ENCODE results near the gene SKAP1. TPM values are rescaled to one million over a fixed set of nuclear protein-coding genes. Genes with fewer than 3 reads are reported as not detected.

The SKAP1 gene
- polyA plus RNA-seq, 1 of the 3 experiments (the other 2 are of a cell fraction) = not detected

- H3F3A ChIP-seq (replicated peaks; ENCODE audit: insufficient read depth) = no peaks in the 10 kb centered on the region
- H4K20me1 ChIP-seq (ENCODE audit: insufficient read depth) = no peaks in the 10 kb centered on the region
- no peaks in the 10 kb centered on the region for H3K9me3 ChIP-seq
- H3K79me2 ChIP-seq (ENCODE audit: insufficient read depth) = no peaks in the 10 kb centered on the region
- no peak overlapping the region for H2AFZ ChIP-seq (ENCODE audit: low read depth)
- H3K4me1 ChIP-seq (ENCODE audit: control insufficient read depth in 1 of 2, insufficient read depth in 2 of 2, low read depth in 1 of 2, low read length in 1 of 2) = no peaks in the 10 kb centered on the region
- no peaks in the 10 kb centered on the region for H3K9me2 ChIP-seq
- ChIA-PET CTCF (interaction anchor here (1.5 kb wide), 1 partner anchor 265 kb away, joined by 3 read pairs; the partner anchor contains the start of gene HOXB5), POLR2A (no interaction called here)
- H3K27ac ChIP-seq (ENCODE audit: low read depth in 2 of 2, low read length in 1 of 2) = no peak overlapping the region
- TF ChIP-seq FOSL2 (IDR thresholded peaks at IDR 0.05; ENCODE audit: borderline replicate concordance, low read depth) (no peak), SMC3 (IDR thresholded peaks at IDR 0.05; ENCODE audit: low read depth, low read length) (no peak), NRF1 (IDR thresholded peaks at IDR 0.05; ENCODE audit: low read depth, low read length) (no peak), USF1 (IDR thresholded peaks at IDR 0.05; ENCODE audit: borderline replicate concordance, low read depth) (no peak), MEF2A (IDR thresholded peaks at IDR 0.05; ENCODE audit: borderline replicate concordance, low read depth) (no peak), NFIC (IDR thresholded peaks at IDR 0.05; ENCODE audit: borderline replicate concordance) (no peak), YY1 (IDR thresholded peaks at IDR 0.05; ENCODE audit: low read depth) (no peak), PBX3 (IDR thresholded peaks at IDR 0.05) (no peak), ELF1 (IDR thresholded peaks at IDR 0.05) (no peak), GATA2 (CRISPR knock-in tag; IDR thresholded peaks at IDR 0.05) (no peak)
- no peaks in the 10 kb centered on the region for H3K36me3 ChIP-seq (replicated peaks in 1 of 2; ENCODE audit: control insufficient read depth in 1 of 2, insufficient read depth in 2 of 2, low read length in 1 of 2)
- DNase-seq = no peak
- H3K4me2 ChIP-seq = no peak overlapping the region
- H3K4me3 ChIP-seq (ENCODE audit: low read depth in 2 of 2, low read length in 1 of 2) = no peak overlapping the region
- H3K27me3 ChIP-seq (ENCODE audit: insufficient read depth) = peaks cover 75% of the 10 kb centered on the region
- 5% methylated on average over 1 of the region's 1 CpG for WGBS (ENCODE audit: low lambda C conversion rate)
- H3K9ac ChIP-seq = no peak overlapping the region
Observed at GRCh38 chr17:48328457-48328856, 101.6 kb downstream of the SKAP1 start.

- no peak overlapping the region for H3K4me2 ChIP-seq
- no peaks in the 10 kb centered on the region for H3K4me1 ChIP-seq (ENCODE audit: control insufficient read depth in 1 of 2, insufficient read depth in 2 of 2, low read depth in 1 of 2, low read length in 1 of 2)
- no peaks in the 10 kb centered on the region for H3K79me2 ChIP-seq (ENCODE audit: insufficient read depth)
- no peaks in the 10 kb centered on the region for H3K36me3 ChIP-seq (replicated peaks in 1 of 2; ENCODE audit: control insufficient read depth in 1 of 2, insufficient read depth in 2 of 2, low read length in 1 of 2)
- TF ChIP-seq USF1 (IDR thresholded peaks at IDR 0.05; ENCODE audit: borderline replicate concordance, low read depth) (no peak), POLR2AphosphoS5 (IDR thresholded peaks at IDR 0.05; ENCODE audit: low read depth, low read length) (no peak), NFIC (IDR thresholded peaks at IDR 0.05; ENCODE audit: borderline replicate concordance) (no peak), MEF2A (IDR thresholded peaks at IDR 0.05; ENCODE audit: borderline replicate concordance, low read depth) (no peak)
- no peak overlapping the region for H3K4me3 ChIP-seq (ENCODE audit: low read depth in 2 of 2, low read length in 1 of 2)
- 28% methylated on average over 2 of the region's 2 CpGs for WGBS (ENCODE audit: low lambda C conversion rate)
- peaks cover 78% of the 10 kb centered on the region for H3K27me3 ChIP-seq (ENCODE audit: insufficient read depth)
- H4K20me1 ChIP-seq (ENCODE audit: insufficient read depth) = no peaks in the 10 kb centered on the region
- H3F3A ChIP-seq (replicated peaks; ENCODE audit: insufficient read depth) = no peaks in the 10 kb centered on the region
- ChIA-PET CTCF (interaction anchor here (1.1 to 2.5 kb wide), 6 partner anchors 10 to 293 kb away, joined by 3 to 14 read pairs (median 6); no protein-coding TSS in a partner anchor), POLR2A (no interaction called here)
- no peak overlapping the region for H3K9ac ChIP-seq
- no peaks in the 10 kb centered on the region for H3K9me2 ChIP-seq
- H3K9me3 ChIP-seq = no peaks in the 10 kb centered on the region
- H3K27ac ChIP-seq (ENCODE audit: low read depth in 2 of 2, low read length in 1 of 2) = no peak overlapping the region
- no peak overlapping the region for H2AFZ ChIP-seq (ENCODE audit: low read depth)
- DNase-seq = no peak
Observed at GRCh38 chr17:48326310-48326709, 103.7 kb downstream of the SKAP1 start.

Data from SK-N-SH (cell line).